ENCODE data around the gene FAM83B. TPM values are rescaled to one million over a fixed set of nuclear protein-coding genes. Genes with fewer than 3 reads are reported as not detected.
A peak's percentile ranks its signal among the peaks of the same experiment; 100 is the strongest.

FAM83B gene
- total RNA-seq, 1 donor from 2014 or later = 11.3 TPM

- DNase-seq (ENCODE audit: extremely low spot score, unreplicated experiment) = no peak
- TF ChIP-seq CTCF (conservative IDR thresholded peaks at IDR 0.05) = no peak
- H3K27me3 Mint-ChIP-seq = no peaks in the 10 kb centered on the region
- peak overlapping the region; percentile 2 for H3K4me3 Mint-ChIP-seq
- H3K27ac Mint-ChIP-seq = peak overlapping the region; percentile 12
- no peaks in the 10 kb centered on the region for H3K36me3 Mint-ChIP-seq
- H3K9me3 Mint-ChIP-seq = no peaks in the 10 kb centered on the region
- H3K4me1 Mint-ChIP-seq (ENCODE audit: unreplicated experiment) = no peaks in the 10 kb centered on the region
These were observed 15.5 kb downstream of the FAM83B start for GRCh38 chr6:54861905-54862616.

- Mint-ChIP-seq H3K9me3 (no peaks in the 10 kb centered on the region), H3K27ac (no peak overlapping the region), H3K4me3 (no peak overlapping the region), H3K4me1 (ENCODE audit: unreplicated experiment) (peaks cover 2% of the 10 kb centered on the region), H3K27me3 (no peaks in the 10 kb centered on the region), H3K36me3 (no peaks in the 10 kb centered on the region)
- TF ChIP-seq CTCF (conservative IDR thresholded peaks at IDR 0.05) = no peak
- DNase-seq (ENCODE audit: extremely low spot score, unreplicated experiment) = no peak
These were observed 17.7 kb downstream of the FAM83B start for GRCh38 chr6:54864272-54864671.

GRCh38 chr6:54865091-54865631 is 18.6 kb downstream of the FAM83B start:
- H3K36me3 Mint-ChIP-seq = no peaks in the 10 kb centered on the region
- DNase-seq (ENCODE audit: extremely low spot score, unreplicated experiment) = no peak
- H3K4me3 Mint-ChIP-seq = no peak overlapping the region
- TF ChIP-seq CTCF (conservative IDR thresholded peaks at IDR 0.05) = no peak
- H3K27ac Mint-ChIP-seq = no peak overlapping the region
- H3K9me3 Mint-ChIP-seq = no peaks in the 10 kb centered on the region
- peaks cover 6% of the 10 kb centered on the region for H3K4me1 Mint-ChIP-seq (ENCODE audit: unreplicated experiment)
- no peaks in the 10 kb centered on the region for H3K27me3 Mint-ChIP-seq

GRCh38 chr6:54868556-54868955 is 22.0 kb downstream of the FAM83B start:
- peaks cover 6% of the 10 kb centered on the region for H3K4me1 Mint-ChIP-seq (ENCODE audit: unreplicated experiment)
- H3K36me3 Mint-ChIP-seq = no peaks in the 10 kb centered on the region
- no peak for TF ChIP-seq CTCF (conservative IDR thresholded peaks at IDR 0.05)
- H3K9me3 Mint-ChIP-seq = no peaks in the 10 kb centered on the region
- no peak overlapping the region for H3K4me3 Mint-ChIP-seq
- peak overlapping the region; percentile 68 for H3K27ac Mint-ChIP-seq
- DNase-seq (ENCODE audit: extremely low spot score, unreplicated experiment) = no peak
- H3K27me3 Mint-ChIP-seq = no peaks in the 10 kb centered on the region

- no peak for DNase-seq (ENCODE audit: extremely low spot score, unreplicated experiment)
- no peaks in the 10 kb centered on the region for H3K36me3 Mint-ChIP-seq
- TF ChIP-seq CTCF (conservative IDR thresholded peaks at IDR 0.05) = no peak
- H3K4me3 Mint-ChIP-seq = peak overlapping the region; percentile 54
- H3K27me3 Mint-ChIP-seq = no peaks in the 10 kb centered on the region
- H3K27ac Mint-ChIP-seq = peak overlapping the region; percentile 58
- peaks cover 6% of the 10 kb centered on the region for H3K4me1 Mint-ChIP-seq (ENCODE audit: unreplicated experiment)
- H3K9me3 Mint-ChIP-seq = no peaks in the 10 kb centered on the region
These were observed 27.0 kb downstream of the FAM83B start for GRCh38 chr6:54873599-54873998.
